Stimulated activated CD8-positive, alpha-beta memory T cell treated with anti-CD3 and anti-CD28 coated beads, Interleukin-12 subunit alpha, Interleukin-12 subunit beta, amount 100 ng/mL, for 4 hours (primary cell): ENCODE data around the gene GPC5.

ENCODE experiments used
- DNase-seq: peaks from one replicate; pipeline ENCODE4 v3.0.0-alpha.2; 2020; ENCODE audit warnings: low read depth

Gene GPC5

DNA sequence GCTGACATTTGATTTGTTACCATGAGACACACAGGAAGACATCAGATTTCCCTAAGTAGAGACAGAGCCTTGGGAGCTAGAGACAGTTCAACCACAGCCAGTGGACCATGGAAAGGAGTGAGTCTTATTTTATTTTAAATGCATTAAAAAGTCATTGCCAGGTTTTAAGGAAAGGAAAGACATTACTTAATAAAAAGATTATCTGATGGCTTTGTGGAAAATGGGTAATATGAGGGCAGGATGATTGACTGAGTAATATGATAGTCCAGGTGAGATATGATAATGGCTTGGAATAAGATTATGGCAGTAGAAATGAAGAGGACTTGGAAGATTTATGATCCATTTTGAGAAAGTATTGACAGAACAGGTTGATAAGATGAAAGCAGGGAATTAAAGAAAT lies 580.1 kb downstream of the GPC5 start:
- no peak for DNase-seq

DNA sequence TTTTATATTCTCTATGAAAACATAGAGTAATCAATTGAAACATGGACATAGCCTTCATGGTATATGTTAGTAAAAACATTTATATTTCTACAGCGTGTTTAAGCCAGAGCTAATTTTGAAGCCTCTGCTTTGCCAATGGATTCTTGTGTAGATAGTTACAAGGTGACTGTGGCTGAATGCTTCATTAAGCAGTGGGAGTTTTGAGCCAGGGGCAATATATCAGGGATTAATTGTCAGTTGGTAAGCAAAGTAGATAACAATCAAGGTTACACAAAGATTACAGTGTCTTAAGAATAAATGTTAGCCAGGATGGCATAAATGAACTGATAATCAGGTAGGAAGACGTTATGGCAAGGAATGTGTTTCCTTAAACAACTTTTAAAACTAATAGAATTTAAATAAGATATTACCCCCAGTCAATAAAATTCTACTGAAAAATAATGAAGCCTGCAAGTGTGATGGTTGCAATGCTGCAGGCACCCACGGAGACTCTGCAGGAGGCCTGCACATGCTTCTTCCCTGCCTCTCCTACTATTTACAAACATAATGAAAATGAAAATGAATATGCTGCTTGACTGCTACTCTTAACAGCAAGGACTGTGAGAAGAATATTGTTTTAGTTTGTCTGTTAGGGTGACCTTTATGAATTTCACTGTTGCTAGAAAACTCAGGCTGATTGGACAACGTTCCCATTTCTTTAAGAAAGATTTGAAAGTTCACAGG lies 588.5 kb downstream of the GPC5 start:
- no peak for DNase-seq

DNA sequence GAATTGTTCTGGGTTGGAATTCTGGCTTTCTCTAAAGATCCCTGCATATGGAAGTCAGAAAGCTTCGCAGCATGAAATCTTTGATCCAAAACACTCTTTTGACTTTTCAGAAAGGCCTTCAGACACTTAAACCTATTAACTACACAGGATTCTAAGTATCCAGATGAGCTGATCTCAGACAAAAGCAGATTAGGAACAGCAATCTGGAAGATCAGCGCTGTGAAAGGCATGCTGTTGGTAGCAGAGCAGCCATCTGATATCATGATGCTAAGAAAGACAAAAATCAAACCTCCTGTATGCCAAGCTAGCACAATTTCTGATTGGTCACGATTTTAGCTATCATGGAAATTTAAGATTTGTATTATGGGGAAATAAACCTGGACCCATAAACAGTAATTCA lies 589.9 kb downstream of the GPC5 start:
- DNase-seq: no peak

DNA sequence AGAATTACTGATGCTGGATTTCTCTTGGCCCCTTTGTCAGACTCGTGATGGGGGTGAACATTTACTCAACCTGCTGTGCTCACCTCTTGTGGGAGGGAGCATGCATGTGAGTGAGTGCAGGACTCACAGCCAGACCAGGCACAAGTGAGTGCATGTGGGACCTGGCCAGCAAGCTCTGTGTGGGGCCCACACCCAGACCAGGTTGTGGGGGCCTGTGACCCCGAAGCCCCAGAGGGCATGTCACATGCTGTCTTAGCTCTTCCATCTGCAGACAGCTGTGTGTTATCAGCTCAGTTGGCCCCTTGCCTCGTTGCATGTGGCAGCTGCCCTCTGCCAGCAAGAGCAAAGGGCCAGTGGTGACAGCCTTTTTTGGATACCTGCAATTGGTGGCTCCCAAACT lies 614.4 kb downstream of the GPC5 start:
- no peak for DNase-seq

DNA sequence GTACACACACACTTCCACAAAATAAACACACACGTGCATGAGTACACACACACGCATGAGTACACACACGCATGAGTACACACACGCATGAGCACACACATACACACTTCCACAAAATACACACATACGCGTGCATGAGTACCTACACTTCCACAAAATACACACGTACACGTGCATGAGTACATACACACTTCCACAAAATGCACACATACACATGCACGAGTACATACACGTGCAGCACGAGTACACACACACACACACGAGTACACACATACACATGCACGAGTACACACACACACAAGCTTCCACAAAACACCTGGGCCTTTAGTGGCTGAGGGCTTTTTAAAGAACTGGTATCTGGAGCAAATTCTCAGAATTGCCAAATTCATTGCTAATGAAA lies 619.3 kb downstream of the GPC5 start:
- DNase-seq: no peak

DNA sequence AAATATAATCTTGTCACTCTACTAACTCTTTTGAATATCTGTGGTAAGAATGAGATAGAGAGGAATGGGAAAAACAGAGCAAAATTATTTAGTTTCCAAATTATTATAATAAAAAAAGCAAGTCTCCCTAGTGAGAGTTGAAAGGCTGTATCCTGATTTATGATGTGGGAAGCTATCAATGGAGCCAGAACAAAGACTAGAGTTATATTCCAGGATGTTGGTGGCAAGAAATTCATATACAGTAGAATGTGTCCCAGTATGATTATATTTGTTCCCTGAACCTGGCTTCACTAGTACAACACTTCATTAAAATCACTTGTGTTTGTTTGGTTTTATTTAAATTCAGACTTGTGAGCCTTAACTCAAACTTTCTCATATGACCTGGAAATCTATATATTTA lies 630.3 kb downstream of the GPC5 start:
- DNase-seq: no peak

DNA sequence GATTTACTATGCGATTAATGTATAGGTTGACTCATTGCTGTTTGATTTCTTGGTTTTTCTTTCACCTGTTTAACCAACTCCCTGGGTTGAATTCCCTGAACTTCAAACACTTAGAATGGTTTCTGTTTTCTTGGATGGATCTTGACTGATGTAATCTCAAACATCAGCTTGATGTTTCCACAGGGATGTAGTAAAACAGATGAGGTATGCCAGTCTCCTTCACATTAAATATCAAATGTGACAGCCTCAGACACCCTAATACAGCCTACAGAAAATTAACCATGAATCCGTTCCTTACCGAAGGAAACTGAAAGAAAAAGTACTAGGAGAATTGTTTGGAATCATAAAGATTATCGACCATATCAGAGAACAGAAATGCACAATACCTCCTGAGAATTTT lies 631.2 kb downstream of the GPC5 start:
- DNase-seq: no peak

DNA sequence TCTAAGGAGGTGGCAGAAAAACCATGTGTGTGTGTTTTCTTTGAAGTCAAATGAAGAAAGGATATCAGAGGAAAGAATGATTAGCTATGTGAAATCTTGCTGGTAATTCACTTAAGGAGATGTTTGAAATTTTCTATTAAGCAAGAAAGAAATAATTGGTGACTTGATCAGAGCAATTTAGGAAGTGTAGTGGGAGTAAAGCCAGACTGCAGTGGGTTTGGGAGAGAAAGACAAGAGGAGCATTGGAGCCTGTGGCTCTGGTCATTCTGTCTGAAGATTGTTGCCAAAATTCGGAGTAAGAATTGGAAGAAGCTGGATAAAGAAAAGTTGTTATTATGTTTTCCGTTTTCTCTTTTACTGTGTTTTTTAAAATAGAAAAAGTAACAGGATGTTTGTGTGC lies 640.5 kb downstream of the GPC5 start:
- no peak for DNase-seq

DNA sequence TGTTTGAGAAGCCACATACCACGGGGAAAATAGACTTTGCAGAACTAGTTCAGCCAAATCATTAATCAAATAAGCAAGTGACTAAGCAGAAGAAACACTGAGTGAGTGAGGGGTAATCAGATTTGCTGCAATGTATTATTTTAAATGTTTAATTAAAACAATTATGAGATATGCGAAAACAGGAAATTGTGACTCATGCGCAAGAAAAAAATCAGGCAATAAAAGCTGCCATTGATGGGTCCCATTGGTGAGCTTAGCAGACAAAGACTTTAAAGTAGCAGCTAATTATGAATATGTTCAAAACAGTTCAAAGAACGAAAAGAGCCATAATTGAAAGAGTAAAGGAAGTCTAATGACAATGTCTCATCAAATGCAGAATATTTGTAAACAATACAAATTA lies 644.1 kb downstream of the GPC5 start:
- no peak for DNase-seq

DNA sequence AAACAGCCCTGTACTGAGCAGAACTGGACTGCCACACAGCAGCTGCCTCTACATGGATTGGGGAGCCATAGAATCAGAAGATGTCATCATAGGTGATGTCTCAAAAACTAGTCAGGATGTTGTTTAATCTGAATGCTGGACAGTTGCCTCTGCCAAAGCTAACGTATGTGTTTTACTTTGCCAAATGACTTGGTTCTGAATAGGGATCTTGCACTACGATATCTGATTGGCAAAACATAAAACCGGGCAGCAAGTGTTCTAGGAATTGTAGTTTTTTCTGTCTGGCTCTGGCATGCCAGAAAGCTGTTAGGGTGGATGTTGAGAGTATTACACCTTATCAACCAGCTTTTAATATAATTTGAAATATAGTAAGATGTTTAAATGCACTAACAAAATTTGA lies 645.9 kb downstream of the GPC5 start:
- DNase-seq: no peak

DNA sequence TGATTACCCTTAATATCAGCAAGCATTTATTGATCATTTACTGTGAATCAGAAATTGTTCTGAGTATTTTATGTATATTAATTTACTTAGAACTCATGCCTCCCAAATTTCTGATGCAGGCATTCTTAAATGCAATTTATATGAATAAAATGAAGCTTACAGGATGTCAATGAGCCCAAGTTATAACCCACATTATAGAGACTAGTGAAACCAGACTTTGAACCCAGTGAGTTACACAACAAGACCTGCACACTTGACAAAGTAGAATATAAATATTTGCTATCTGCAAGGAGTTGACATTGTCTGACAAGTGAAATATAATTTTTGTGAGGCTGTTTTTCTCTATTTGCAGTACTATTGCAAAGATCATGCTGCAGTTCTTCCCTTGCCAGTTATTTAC lies 656.0 kb downstream of the GPC5 start:
- no peak for DNase-seq

DNA sequence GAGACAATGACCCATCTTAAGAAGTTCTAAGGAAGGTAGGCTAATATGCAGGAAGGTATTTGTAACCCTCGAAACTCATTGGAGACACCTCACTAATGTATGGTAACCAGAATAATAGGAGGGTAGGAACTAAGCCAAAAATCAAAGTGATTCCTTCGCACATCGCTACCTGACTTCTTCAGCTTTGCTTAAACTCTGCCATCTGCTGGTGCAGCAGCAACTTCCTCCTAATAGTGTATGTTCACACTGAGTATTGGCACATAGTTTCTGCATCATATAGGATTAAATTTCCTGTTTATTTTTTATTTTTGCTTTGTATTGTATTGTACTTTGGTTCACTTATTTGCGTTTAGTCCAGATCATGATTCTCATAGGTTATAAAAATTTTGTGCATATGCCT lies 676.2 kb downstream of the GPC5 start:
- DNase-seq: no peak

DNA sequence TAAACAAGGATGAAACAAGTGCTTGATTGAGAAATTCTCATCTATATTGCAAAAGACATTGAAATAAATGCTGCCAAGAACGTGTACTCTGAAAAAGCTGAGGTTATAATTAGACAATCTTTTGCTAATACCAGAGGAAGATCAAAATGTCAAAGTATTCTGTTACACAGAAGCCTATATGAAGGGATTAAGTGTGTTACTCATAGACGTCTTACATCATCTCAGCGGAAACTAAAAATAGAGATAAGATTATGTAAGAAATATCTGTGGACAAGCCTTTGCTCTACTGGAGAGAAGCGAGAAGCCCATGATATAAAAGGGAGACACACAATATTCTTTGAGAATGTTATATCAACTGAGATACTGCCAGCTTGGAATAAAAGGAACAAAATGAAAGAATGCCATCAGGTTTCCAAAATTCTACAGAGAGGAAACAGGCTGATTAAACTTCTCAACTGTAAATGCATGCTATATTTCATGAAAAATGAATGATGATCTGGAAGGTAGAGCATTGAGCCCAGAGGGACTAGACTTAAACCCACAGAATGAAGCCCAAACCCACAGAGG lies 699.0 kb downstream of the GPC5 start:
- DNase-seq: no peak

DNA sequence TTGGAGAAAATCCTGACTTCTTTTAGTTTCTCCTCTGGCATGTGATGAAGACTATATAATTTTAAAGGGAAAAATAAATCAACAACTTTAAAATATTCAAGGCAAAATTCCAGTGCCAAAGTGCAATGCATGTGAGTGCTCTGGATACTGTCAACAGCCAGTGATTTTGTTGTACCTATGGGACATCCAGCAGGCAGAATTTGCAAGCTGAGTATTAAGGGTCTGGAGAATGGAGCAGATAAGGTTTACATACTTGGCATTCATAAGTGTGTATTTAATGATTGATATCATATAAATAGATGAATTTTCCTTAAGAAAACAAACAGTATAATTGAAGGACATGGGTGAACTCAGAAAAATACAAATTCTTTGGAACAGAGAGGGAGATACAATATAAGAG lies 703.4 kb downstream of the GPC5 start:
- no peak for DNase-seq

DNA sequence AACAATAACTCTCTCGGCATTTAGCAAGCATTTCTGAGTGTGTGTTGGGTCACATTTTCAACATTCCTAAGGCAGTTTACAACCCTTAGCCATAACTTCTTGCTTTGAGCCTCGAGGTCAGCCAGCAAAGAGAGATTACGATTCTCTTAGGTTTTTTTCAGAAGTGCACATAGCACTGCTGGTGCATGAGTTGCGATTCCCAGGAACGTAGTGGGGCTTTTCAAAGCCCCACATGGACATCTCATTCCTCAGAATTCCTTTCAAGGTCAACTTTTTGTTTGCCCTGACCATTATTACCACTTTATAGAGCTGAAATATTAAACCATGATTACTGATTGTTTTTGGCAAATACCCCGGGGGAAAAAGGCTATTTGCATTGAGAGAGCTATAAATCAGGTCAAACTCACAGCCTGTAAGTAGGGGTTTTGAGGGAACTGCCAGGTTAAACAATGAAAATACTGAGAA lies 705.3 kb downstream of the GPC5 start:
- no peak for DNase-seq

DNA sequence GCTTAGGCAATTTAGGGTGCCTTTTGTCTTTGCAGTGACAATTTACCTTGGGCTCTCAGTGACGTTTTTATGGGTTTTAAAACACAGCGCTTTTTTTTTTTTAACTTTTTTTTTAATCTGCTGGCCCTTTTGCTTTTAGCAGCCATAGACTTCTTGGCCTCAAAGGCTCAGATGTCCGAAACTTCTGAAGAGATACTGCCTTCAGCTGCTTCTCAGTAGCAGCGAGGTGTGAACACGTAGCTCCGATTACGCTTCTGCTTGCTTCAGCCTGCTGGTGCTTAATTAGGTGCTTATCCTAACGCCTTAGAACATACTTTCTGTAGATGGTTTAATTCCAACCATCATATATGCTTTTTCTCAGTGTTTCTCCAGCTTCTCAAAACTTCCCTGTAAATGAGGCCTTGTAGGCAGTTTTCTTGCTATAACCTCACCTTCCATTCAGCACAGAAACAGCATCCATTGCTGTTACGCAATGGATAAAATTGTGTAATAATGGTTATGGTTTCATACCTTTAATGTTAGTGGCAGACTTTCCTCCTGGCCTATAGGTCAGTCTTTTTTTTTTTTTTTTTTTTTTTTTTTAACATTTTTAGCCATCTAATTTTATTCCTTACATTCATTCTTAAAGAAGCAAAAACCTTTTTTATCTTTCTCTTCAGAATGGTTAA lies 723.9 kb downstream of the GPC5 start:
- no peak for DNase-seq

DNA sequence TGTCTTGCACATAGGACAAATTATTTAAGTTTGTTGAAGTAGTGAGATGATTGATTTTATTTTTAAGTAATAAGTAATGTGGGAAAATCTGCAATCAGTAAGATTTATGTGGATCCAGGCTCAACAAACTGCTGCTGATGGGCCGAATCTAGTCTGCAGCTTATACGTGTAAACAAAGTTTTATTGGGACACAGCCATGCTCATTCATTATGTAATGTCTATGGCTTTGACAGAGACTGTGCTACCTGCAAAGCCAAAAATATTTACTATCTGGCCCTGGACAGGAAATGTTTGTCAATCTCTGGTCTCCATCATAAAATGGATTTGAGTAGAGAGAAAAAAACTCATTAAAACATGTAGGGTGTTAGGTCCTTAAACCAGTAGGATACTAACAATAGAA lies 728.0 kb downstream of the GPC5 start:
- DNase-seq: no peak

DNA sequence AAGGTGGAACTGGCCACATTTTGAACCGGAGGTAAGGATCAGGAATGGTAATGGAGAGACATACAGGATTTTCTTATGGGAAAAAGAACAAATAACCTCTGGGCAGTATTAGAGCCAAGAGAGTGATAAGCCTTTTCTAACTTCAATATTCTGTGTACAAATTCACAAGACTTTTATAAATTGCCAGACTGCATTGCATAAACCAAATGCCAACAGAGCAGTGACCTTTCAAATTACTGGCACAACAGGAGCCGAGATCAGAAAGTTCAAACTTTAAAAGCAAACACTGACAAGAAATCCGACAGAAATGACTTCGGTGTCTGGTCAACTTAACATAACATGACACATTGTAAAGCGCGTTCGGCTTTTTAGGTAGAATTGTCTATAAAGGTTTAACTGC lies 737.1 kb downstream of the GPC5 start:
- DNase-seq: no peak

DNA sequence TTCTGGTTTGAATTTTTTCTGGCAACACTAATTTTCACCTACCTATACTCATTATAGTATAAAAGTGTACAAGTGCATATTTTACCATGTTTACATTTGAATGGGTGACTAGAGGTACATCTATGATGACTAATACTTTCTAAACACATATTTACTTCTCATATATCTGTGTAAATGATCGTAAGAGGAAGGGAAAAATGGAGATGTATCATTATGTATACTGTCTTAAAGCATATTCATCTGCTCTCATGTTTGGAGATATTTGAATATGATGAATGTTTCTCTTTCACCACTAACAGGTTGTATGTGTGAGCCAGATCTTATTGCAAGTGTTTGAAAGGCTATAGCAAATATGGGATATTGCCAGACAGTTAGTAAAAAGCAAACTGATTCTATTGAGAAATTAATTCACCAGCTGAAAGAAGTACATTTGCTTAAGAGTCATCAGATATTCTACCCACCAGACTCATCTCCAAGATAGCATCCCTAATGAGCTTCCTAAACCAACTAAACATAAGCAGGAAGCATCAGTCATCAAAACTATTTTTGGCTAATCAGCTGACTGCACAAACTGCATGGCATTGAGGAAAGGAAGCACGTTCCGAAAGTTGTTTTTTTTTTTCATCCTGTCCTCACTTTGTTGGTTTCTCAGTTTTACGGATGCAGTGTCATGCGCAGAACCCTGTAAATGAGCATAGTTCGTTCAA lies 738.2 kb downstream of the GPC5 start:
- no peak for DNase-seq

DNA sequence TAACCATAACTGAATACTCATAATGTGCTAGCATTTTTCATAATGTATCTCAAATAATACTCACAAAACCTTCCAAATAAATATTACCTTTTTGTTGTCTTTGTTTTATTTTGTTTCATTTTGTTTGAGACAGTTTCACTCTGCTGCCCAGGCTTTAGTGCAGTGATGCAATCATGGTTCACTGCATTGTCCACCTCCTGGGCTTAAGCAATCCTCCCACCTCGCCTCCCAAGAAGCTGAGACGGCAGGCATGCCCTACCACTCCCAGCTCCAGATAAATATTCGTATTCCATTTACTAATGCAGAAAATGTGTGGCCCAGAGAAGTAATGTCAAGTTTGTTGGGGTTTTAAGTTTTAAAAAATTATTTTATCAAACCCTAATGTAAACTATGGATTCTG lies 739.1 kb downstream of the GPC5 start:
- DNase-seq: no peak

DNA sequence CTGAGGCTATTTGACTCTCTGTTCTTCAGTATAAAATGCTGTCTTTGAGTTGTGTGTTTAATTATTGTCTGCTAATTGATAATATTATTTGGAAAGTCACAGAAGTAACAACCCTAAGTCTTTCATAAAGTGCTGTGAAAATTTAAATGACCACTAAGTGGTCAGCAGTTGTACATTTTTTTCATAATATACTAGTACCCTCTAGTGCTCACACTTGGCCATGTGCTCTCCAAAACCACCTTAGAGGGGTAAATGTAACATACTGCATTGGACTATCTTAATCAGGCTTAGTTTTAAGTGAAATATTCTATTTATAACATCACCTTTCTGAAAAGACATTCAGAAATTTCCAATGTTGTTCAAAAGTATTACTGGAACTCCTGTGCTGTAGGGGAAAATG lies 745.3 kb downstream of the GPC5 start:
- DNase-seq: no peak

DNA sequence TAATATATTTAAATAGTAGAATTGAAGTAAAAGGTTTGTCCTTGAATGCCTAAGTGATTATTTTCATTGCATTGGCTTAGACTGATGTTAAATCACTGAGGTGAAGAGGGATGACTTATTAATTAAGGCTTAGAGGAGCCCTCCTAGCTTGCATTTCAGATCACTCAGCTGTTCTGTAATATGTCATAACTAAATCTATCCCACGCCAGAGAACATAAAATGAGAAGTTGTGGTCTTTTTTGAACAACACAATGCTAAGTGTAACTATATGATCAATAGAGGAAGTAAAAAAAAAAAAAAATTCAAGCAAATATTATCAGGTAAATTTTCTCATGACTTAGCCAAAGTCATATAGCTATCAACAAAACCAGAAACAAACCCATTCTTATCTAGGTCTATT lies 752.2 kb downstream of the GPC5 start:
- no peak for DNase-seq

DNA sequence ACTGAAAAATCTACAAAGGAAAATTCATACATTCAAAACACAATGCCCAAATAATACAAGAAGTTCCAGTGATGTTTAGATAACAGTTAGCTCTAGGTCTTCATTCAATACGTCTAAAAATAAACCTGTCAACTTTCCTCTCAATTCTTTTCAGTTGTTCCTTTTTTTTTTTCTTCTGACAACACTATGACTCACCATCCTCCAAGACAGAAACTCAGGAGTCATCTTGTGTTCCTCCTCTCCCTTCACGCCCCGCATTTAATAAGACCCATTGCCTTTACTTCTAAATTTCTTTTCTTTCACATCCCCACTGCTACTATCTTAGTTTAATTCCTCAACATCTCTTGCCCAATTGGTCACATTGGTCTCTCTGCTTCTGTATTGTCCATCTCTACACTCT lies 759.9 kb downstream of the GPC5 start:
- no peak for DNase-seq
